ENCODE results near the gene NEDD4L. TPM values are rescaled to one million over a fixed set of nuclear protein-coding genes. Genes with fewer than 3 reads are reported as not detected.

Gene NEDD4L
- total and polyA plus RNA-seq, 5 donors from 2014 or later = 4.4 to 19.6 (median 7.8) TPM

DNA sequence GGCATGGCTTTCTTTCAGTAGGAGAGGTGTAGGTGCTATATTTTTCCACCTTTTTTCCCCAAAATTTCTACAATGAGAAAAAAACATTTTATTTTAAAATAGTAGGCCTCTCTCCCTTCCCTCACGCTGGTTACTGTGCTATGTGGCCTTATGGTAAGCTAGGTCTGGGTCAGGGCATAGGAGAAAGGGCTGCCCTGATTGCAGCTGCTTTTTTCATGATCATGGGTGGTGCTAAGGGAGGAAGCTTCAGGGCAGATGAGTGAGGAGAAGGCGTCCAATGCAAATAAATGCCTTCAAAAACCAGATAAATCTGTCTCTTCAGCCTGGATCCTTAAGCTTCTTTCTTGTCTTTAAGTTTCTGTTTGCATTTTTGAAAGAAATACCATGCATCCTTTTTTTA, 338.4 kb downstream of the NEDD4L start:
- H3K4me1 ChIP-seq (ENCODE audit: control insufficient read depth, insufficient read depth, low read length, poor library complexity, severe bottlenecking) = no peaks in the 10 kb centered on the region
- Mint-ChIP-seq H3K27ac (no peak overlapping the region), H3K4me1 (no peaks in the 10 kb centered on the region), H3K4me3 (no peak overlapping the region), H3K36me3 (no peaks in the 10 kb centered on the region), H3K9me3 (no peaks in the 10 kb centered on the region), H3K27me3 (peaks cover 5% of the 10 kb centered on the region)
- H3K27ac ChIP-seq (ENCODE audit: insufficient read depth, low read length, poor library complexity, severe bottlenecking) = no peak overlapping the region
- no peak for DNase-seq
- H3K4me3 ChIP-seq (ENCODE audit: low read depth, low read length) = no peak overlapping the region
- no peak for ATAC-seq (ENCODE audit: low read depth in 2 of 2)
- peaks cover 4% of the 10 kb centered on the region for H3K36me3 ChIP-seq (ENCODE audit: control insufficient read depth, insufficient read depth, low read length)
- no peaks in the 10 kb centered on the region for H3K27me3 ChIP-seq (ENCODE audit: control insufficient read depth, insufficient read depth, low read length)
- H3K9me3 ChIP-seq (ENCODE audit: control insufficient read depth in 2 of 2, low read length in 2 of 2) = no peaks in the 10 kb centered on the region

DNA sequence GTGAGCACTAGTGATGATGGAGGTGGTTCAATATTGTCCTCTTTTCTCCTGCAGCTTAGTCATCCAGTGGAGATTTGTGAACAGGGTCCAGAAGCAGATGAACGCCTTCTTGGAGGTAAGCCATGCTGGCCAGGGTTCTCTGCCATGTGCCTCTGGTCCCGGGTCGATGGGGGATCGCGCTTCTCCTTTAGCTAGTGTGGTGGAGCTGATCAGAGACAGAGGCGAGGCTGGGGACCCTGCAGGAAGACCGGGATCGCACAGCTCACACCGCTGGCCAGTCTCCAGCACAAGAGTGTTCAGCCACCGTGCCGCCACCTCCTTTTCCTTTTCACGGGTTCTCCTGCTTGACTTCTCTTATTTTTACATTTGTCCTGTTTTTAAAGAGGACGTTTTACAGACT, 341.4 kb downstream of the NEDD4L start:
- ATAC-seq (ENCODE audit: low read depth in 2 of 2) (no peak), DNase-seq (no peak)
- Histone ChIP-seq H3K4me1 (ENCODE audit: control insufficient read depth, insufficient read depth, low read length, poor library complexity, severe bottlenecking) (no peaks in the 10 kb centered on the region), H3K36me3 (ENCODE audit: control insufficient read depth, insufficient read depth, low read length) (peaks cover 4% of the 10 kb centered on the region), H3K4me3 (ENCODE audit: low read depth, low read length) (no peak overlapping the region), H3K27ac (ENCODE audit: insufficient read depth, low read length, poor library complexity, severe bottlenecking) (no peak overlapping the region), H3K9me3 (ENCODE audit: control insufficient read depth in 2 of 2, low read length in 2 of 2) (no peaks in the 10 kb centered on the region), H3K27me3 (ENCODE audit: control insufficient read depth, insufficient read depth, low read length) (no peaks in the 10 kb centered on the region)
- Mint-ChIP-seq H3K4me1 (no peaks in the 10 kb centered on the region), H3K36me3 (no peaks in the 10 kb centered on the region), H3K27ac (no peak overlapping the region), H3K4me3 (no peak overlapping the region), H3K9me3 (no peaks in the 10 kb centered on the region), H3K27me3 (peaks cover 5% of the 10 kb centered on the region)

DNA sequence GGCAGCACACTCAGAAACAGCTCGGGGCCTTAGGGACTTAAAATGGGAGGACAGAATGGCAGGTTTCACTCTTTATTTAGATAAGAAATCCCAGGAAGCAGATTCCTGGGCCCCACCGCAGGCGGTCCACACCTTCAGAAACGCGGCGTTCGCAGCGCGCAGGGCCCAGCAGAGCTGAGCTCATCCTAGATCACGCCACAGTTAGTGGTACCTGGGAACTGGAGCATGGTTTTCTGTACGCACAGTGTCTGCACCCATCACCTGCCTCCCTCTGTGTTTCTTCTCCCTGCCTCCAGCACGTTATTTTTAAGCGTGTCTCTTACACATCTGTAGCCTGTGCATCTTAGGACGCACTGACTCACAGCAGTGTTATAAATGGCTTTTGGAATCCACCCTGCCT, 342.8 kb downstream of the NEDD4L start:
- Histone ChIP-seq H3K27ac (ENCODE audit: insufficient read depth, low read length, poor library complexity, severe bottlenecking) (no peak overlapping the region), H3K4me1 (ENCODE audit: control insufficient read depth, insufficient read depth, low read length, poor library complexity, severe bottlenecking) (no peaks in the 10 kb centered on the region), H3K36me3 (ENCODE audit: control insufficient read depth, insufficient read depth, low read length) (peaks cover 4% of the 10 kb centered on the region), H3K27me3 (ENCODE audit: control insufficient read depth, insufficient read depth, low read length) (no peaks in the 10 kb centered on the region), H3K4me3 (ENCODE audit: low read depth, low read length) (no peak overlapping the region), H3K9me3 (ENCODE audit: control insufficient read depth in 2 of 2, low read length in 2 of 2) (no peaks in the 10 kb centered on the region)
- DNase-seq = no peak
- H3K36me3 Mint-ChIP-seq = no peaks in the 10 kb centered on the region
- no peaks in the 10 kb centered on the region for H3K9me3 Mint-ChIP-seq
- no peak overlapping the region for H3K4me3 Mint-ChIP-seq
- no peaks in the 10 kb centered on the region for H3K4me1 Mint-ChIP-seq
- no peaks in the 10 kb centered on the region for H3K27me3 Mint-ChIP-seq
- ATAC-seq (ENCODE audit: low read depth in 2 of 2) = no peak
- no peak overlapping the region for H3K27ac Mint-ChIP-seq

DNA sequence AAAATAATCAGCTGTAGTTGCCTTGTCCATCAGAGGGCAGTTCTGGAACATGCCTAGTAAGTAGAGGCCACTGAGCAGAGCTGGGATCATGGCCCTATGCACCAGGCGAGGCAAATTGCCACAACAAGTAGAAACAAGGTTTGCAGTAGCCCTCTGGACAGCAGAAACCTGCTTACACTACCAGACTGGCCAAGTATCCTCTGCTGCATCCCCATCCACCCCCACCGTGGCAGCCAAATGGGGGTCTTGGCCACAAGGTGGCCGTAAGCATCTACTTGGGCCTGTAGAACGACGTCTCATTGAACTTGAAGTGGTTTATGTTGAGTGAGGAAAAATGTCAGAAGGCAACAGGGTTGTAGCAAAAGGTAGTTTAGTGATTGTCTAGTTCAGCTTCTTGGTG, 343.7 kb downstream of the NEDD4L start:
- H3K27ac ChIP-seq (ENCODE audit: insufficient read depth, low read length, poor library complexity, severe bottlenecking) = no peak overlapping the region
- H3K27me3 ChIP-seq (ENCODE audit: control insufficient read depth, insufficient read depth, low read length) = no peaks in the 10 kb centered on the region
- no peak for DNase-seq
- H3K9me3 ChIP-seq (ENCODE audit: control insufficient read depth in 2 of 2, low read length in 2 of 2) = no peaks in the 10 kb centered on the region
- no peak overlapping the region for H3K27ac Mint-ChIP-seq
- H3K27me3 Mint-ChIP-seq = no peaks in the 10 kb centered on the region
- ATAC-seq (ENCODE audit: low read depth in 2 of 2) = no peak
- H3K4me3 Mint-ChIP-seq = no peak overlapping the region
- H3K36me3 Mint-ChIP-seq = peaks cover under 1% of the 10 kb centered on the region
- no peaks in the 10 kb centered on the region for H3K9me3 Mint-ChIP-seq
- peaks cover 4% of the 10 kb centered on the region for H3K36me3 ChIP-seq (ENCODE audit: control insufficient read depth, insufficient read depth, low read length)
- H3K4me1 ChIP-seq (ENCODE audit: control insufficient read depth, insufficient read depth, low read length, poor library complexity, severe bottlenecking) = no peaks in the 10 kb centered on the region
- H3K4me3 ChIP-seq (ENCODE audit: low read depth, low read length) = no peak overlapping the region
- H3K4me1 Mint-ChIP-seq = no peaks in the 10 kb centered on the region

DNA sequence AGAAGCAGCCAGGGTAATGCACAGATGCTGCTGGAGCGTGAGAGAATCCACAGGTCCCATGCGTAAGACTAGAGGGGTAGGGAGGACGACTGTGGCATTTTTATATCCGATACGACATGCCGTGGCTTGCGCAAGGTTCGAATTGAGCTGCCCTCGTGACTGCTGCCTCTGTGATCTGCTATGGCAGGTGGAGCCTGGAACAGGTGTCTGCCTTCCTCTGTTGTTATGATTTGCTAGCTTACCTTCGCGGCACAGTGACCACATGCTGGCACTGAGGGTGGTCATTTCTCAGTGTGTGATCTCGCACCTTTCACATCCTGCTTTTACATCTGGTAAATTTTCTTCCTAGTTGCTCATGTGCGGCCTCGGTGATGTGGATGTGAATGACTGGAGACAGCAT, 344.7 kb downstream of the NEDD4L start:
- no peak overlapping the region for H3K27ac ChIP-seq (ENCODE audit: insufficient read depth, low read length, poor library complexity, severe bottlenecking)
- no peaks in the 10 kb centered on the region for H3K27me3 ChIP-seq (ENCODE audit: control insufficient read depth, insufficient read depth, low read length)
- H3K27ac Mint-ChIP-seq = no peak overlapping the region
- peaks cover 3% of the 10 kb centered on the region for H3K36me3 ChIP-seq (ENCODE audit: control insufficient read depth, insufficient read depth, low read length)
- ATAC-seq (ENCODE audit: low read depth in 2 of 2) = no peak
- no peaks in the 10 kb centered on the region for H3K4me1 ChIP-seq (ENCODE audit: control insufficient read depth, insufficient read depth, low read length, poor library complexity, severe bottlenecking)
- H3K4me3 Mint-ChIP-seq = no peak overlapping the region
- no peaks in the 10 kb centered on the region for H3K9me3 Mint-ChIP-seq
- H3K27me3 Mint-ChIP-seq = no peaks in the 10 kb centered on the region
- H3K9me3 ChIP-seq (ENCODE audit: control insufficient read depth in 2 of 2, low read length in 2 of 2) = no peaks in the 10 kb centered on the region
- H3K4me1 Mint-ChIP-seq = no peaks in the 10 kb centered on the region
- H3K4me3 ChIP-seq (ENCODE audit: low read depth, low read length) = no peak overlapping the region
- H3K36me3 Mint-ChIP-seq = peaks cover 4% of the 10 kb centered on the region
- DNase-seq = no peak

DNA sequence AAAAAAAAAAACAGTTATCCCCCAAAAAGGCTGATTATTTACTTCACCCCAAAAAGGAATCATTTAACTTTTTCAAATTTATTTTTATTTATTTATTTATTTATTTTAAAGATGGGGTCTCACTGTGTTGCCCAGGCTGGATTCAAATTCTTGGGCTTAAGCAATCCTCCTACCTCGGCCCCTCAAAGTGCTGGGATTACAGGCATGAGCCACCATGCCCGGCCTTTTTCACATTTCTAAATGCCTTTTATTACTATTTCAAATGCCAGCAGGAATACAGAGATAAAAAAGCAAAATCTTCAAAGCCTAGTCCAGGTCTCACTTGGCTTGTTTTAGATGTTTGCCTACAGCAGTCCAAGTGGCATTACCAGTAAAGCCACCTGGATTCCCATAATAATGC, 345.7 kb downstream of the NEDD4L start:
- H3K27me3 Mint-ChIP-seq = no peaks in the 10 kb centered on the region
- peaks cover 4% of the 10 kb centered on the region for H3K36me3 Mint-ChIP-seq
- H3K36me3 ChIP-seq (ENCODE audit: control insufficient read depth, insufficient read depth, low read length) = no peaks in the 10 kb centered on the region
- no peaks in the 10 kb centered on the region for H3K27me3 ChIP-seq (ENCODE audit: control insufficient read depth, insufficient read depth, low read length)
- no peaks in the 10 kb centered on the region for H3K9me3 Mint-ChIP-seq
- H3K27ac Mint-ChIP-seq = no peak overlapping the region
- H3K4me3 ChIP-seq (ENCODE audit: low read depth, low read length) = no peak overlapping the region
- no peaks in the 10 kb centered on the region for H3K4me1 Mint-ChIP-seq
- H3K9me3 ChIP-seq (ENCODE audit: control insufficient read depth in 2 of 2, low read length in 2 of 2) = no peaks in the 10 kb centered on the region
- no peak overlapping the region for H3K4me3 Mint-ChIP-seq
- H3K4me1 ChIP-seq (ENCODE audit: control insufficient read depth, insufficient read depth, low read length, poor library complexity, severe bottlenecking) = no peaks in the 10 kb centered on the region
- DNase-seq (no peak), ATAC-seq (ENCODE audit: low read depth in 2 of 2) (no peak)
- H3K27ac ChIP-seq (ENCODE audit: insufficient read depth, low read length, poor library complexity, severe bottlenecking) = no peak overlapping the region

DNA sequence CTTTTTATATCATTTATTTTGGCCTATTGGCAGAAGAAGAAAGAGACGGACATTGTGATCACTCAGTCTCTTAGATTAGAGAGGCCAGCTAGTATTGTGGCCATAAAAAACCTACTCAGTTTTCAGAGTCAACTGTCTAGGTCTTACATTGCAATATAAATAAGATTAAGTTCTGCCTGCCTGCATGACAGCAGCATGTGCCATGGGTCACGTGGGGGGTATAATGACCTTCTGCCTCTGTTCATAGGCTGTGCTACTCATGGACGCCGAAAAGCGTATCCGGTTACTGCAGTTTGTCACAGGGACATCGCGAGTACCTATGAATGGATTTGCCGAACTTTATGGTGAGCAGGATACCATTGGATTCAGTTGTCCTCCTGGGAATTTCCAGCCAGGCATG, 346.4 kb downstream of the NEDD4L start:
- Histone ChIP-seq H3K4me1 (ENCODE audit: control insufficient read depth, insufficient read depth, low read length, poor library complexity, severe bottlenecking) (no peaks in the 10 kb centered on the region), H3K27ac (ENCODE audit: insufficient read depth, low read length, poor library complexity, severe bottlenecking) (no peak overlapping the region), H3K27me3 (ENCODE audit: control insufficient read depth, insufficient read depth, low read length) (no peaks in the 10 kb centered on the region), H3K4me3 (ENCODE audit: low read depth, low read length) (no peak overlapping the region), H3K36me3 (ENCODE audit: control insufficient read depth, insufficient read depth, low read length) (no peaks in the 10 kb centered on the region), H3K9me3 (ENCODE audit: control insufficient read depth in 2 of 2, low read length in 2 of 2) (no peaks in the 10 kb centered on the region)
- Mint-ChIP-seq H3K36me3 (peaks cover 4% of the 10 kb centered on the region), H3K4me1 (no peaks in the 10 kb centered on the region), H3K4me3 (no peak overlapping the region), H3K27ac (no peak overlapping the region), H3K27me3 (no peaks in the 10 kb centered on the region), H3K9me3 (no peaks in the 10 kb centered on the region)
- ATAC-seq (ENCODE audit: low read depth in 2 of 2) (no peak), DNase-seq (no peak)

DNA sequence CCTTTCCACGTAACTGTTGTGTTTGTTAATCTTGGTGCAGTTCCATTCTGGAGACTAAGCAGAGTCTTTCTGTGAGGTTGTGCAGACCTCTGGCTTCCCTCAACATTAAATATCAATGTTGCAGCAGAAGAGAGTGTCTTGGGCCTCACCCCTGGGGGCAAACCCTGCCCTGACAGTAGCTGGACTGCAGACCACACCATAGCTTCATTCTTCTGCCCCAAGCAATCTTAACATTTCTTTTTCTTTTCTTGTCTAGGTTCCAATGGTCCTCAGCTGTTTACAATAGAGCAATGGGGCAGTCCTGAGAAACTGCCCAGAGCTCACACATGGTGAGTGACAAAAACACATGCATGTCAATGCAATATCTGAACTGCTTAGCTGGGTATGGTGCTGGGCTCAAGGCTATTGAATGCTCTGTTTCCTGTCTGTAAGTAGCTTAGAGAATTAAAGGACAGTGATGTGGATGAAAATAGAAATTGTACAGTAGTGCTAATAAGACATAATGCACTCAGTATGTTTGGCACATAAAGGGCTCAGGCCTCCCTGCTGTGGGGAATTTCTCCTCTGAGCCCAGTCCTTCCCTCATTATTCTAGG, 347.3 kb downstream of the NEDD4L start:
- H3K27me3 ChIP-seq (ENCODE audit: control insufficient read depth, insufficient read depth, low read length) = no peaks in the 10 kb centered on the region
- no peaks in the 10 kb centered on the region for H3K4me1 Mint-ChIP-seq
- ATAC-seq (ENCODE audit: low read depth in 2 of 2) (no peak), DNase-seq (no peak)
- H3K4me3 Mint-ChIP-seq = no peak overlapping the region
- H3K27ac ChIP-seq (ENCODE audit: insufficient read depth, low read length, poor library complexity, severe bottlenecking) = no peak overlapping the region
- no peaks in the 10 kb centered on the region for H3K4me1 ChIP-seq (ENCODE audit: control insufficient read depth, insufficient read depth, low read length, poor library complexity, severe bottlenecking)
- H3K9me3 ChIP-seq (ENCODE audit: control insufficient read depth in 2 of 2, low read length in 2 of 2) = no peaks in the 10 kb centered on the region
- H3K4me3 ChIP-seq (ENCODE audit: low read depth, low read length) = no peak overlapping the region
- peaks cover 4% of the 10 kb centered on the region for H3K36me3 Mint-ChIP-seq
- H3K27ac Mint-ChIP-seq = no peak overlapping the region
- H3K36me3 ChIP-seq (ENCODE audit: control insufficient read depth, insufficient read depth, low read length) = no peaks in the 10 kb centered on the region
- no peaks in the 10 kb centered on the region for H3K9me3 Mint-ChIP-seq
- H3K27me3 Mint-ChIP-seq = no peaks in the 10 kb centered on the region

All from CD4-positive, CD25-positive, alpha-beta regulatory T cell (primary cell).